Spinal cord (tissue), 10 donors: ENCODE data around the gene ANKRD33B. TPM values are rescaled to one million over a fixed set of nuclear protein-coding genes. Genes with fewer than 3 reads are reported as not detected.

ENCODE experiments used
- DNase-seq, 6 donors: peaks; one replicate each; pipeline versions ENCODE4 v3.0.0 to v3.0.0-alpha.2; 2013 to 2015; ENCODE audit warnings: low spot score in 6 of 6, low read depth in 4 of 6
- H3K27ac ChIP-seq: one replicate; pipeline ENCODE4 v1.5.1; 2013; ENCODE audit warnings: low read depth, low read length, control low read depth
- H3K27me3 ChIP-seq: one replicate; pipeline ENCODE4 v1.6.1; 2013; ENCODE audit warnings: low read length; ENCODE audit not compliant: control insufficient read depth, insufficient read depth
- H3K36me3 ChIP-seq: one replicate; pipeline ENCODE4 v1.6.1; 2013; ENCODE audit warnings: low read length; ENCODE audit not compliant: control insufficient read depth, insufficient read depth
- H3K4me1 ChIP-seq: one replicate; pipeline ENCODE4 v1.6.1; 2013; ENCODE audit warnings: low read length; ENCODE audit not compliant: control insufficient read depth, insufficient read depth
- H3K4me3 ChIP-seq: one replicate; pipeline ENCODE4 v1.5.1; 2013; ENCODE audit warnings: low read depth, low read length, control low read depth
- H3K9me3 ChIP-seq: one replicate; pipeline ENCODE4 v1.6.1; 2013; ENCODE audit warnings: low read length; ENCODE audit not compliant: control insufficient read depth, insufficient read depth
- whole genome bisulfite sequencing: methylation state at CpG from one replicate; pipeline ENCODE4 v1.1.5; 2013; ENCODE audit warnings: missing lambda C conversion rate; ENCODE audit not compliant: insufficient coverage; 5-methylcytosine and 5-hydroxymethylcytosine counted together
- polyA plus RNA-seq, 2 donors: library from polyadenylated mRNA; unstranded; fragments of 120-200 nt; gene quantifications; one replicate each; pipeline ENCODE4 v1.2.1, GENCODE V29; 2013; ENCODE audit not compliant: insufficient read length in 2 of 2
- total RNA-seq, 2 donors: library from RNA; depleted of rRNA in 1 of 2; stranded (reverse); fragments of 120-200 nt in 1 of 2; fragments of >200 nt in 1 of 2; gene quantifications; one replicate each; pipeline versions ENCODE4 v1.2.3 to v1.2.4, GENCODE V29; 2013 to 2014
- donor health status: healthy.

ANKRD33B gene
- total and polyA plus RNA-seq, 4 donors = 0.93 to 8.1 (median 3.0) TPM

- Histone ChIP-seq H3K27ac (no peak overlapping the region), H3K4me1 (no peaks in the 10 kb centered on the region), H3K27me3 (no peaks in the 10 kb centered on the region), H3K9me3 (no peaks in the 10 kb centered on the region), H3K4me3 (no peak overlapping the region), H3K36me3 (no peaks in the 10 kb centered on the region)
- DNase-seq = no peak
- 75% methylated on average over 16 of the region's 18 CpGs for WGBS
These were observed 13.8 kb downstream of the ANKRD33B start for GRCh38 chr5:10577371-10578292.

DNA sequence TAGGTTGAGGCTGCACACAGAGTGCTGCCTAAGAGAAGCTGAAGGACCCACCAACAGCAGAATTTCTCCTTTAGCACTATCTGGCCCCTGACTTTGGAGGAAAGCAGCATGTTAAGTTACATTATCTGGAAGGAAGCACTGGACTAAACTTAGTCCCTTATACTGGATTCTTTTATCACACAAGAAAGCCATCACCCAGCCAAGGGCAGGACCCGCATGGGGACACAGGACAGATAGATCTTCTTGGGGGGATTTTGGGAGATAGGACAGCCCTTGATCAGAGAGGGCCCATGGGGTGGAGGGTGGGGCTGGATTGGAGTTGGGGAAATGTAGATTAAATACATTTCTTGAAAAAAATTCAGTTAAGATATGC lies 14.4 kb downstream of the ANKRD33B start:
- H3K27ac ChIP-seq = no peak overlapping the region
- no peaks in the 10 kb centered on the region for H3K4me1 ChIP-seq
- DNase-seq = no peak
- no peaks in the 10 kb centered on the region for H3K36me3 ChIP-seq
- no peaks in the 10 kb centered on the region for H3K27me3 ChIP-seq
- WGBS = no CpG with 5 or more reads among the region's 1 CpG
- no peak overlapping the region for H3K4me3 ChIP-seq
- no peaks in the 10 kb centered on the region for H3K9me3 ChIP-seq

DNA sequence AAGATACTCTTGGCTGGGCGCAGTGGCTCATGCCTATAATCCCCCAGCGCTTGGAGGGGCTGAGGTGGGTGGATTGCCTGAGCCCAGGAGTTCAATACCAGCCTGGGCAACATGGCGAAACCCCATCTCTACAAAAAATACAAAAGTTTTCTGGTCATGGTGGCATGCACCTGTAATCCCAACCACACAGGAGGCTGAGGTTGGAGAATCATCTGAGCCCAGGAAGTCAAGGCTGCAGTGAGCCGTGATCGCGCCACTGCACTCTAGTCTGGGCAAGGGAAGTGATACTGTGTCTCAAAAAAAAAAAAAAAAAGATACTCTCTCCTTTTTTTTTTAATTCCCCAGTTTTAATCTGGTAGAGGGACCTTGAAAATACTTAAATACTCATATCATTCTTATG lies 15.0 kb downstream of the ANKRD33B start:
- Histone ChIP-seq H3K27me3 (no peaks in the 10 kb centered on the region), H3K4me1 (no peaks in the 10 kb centered on the region), H3K27ac (no peak overlapping the region), H3K4me3 (no peak overlapping the region), H3K9me3 (no peaks in the 10 kb centered on the region), H3K36me3 (no peaks in the 10 kb centered on the region)
- no peak for DNase-seq
- WGBS = no CpG with 5 or more reads among the region's 6 CpGs

- WGBS = 95% methylated on average over 3 of the region's 8 CpGs
These were observed 16.0 kb downstream of the ANKRD33B start for GRCh38 chr5:10579536-10580521.

DNA sequence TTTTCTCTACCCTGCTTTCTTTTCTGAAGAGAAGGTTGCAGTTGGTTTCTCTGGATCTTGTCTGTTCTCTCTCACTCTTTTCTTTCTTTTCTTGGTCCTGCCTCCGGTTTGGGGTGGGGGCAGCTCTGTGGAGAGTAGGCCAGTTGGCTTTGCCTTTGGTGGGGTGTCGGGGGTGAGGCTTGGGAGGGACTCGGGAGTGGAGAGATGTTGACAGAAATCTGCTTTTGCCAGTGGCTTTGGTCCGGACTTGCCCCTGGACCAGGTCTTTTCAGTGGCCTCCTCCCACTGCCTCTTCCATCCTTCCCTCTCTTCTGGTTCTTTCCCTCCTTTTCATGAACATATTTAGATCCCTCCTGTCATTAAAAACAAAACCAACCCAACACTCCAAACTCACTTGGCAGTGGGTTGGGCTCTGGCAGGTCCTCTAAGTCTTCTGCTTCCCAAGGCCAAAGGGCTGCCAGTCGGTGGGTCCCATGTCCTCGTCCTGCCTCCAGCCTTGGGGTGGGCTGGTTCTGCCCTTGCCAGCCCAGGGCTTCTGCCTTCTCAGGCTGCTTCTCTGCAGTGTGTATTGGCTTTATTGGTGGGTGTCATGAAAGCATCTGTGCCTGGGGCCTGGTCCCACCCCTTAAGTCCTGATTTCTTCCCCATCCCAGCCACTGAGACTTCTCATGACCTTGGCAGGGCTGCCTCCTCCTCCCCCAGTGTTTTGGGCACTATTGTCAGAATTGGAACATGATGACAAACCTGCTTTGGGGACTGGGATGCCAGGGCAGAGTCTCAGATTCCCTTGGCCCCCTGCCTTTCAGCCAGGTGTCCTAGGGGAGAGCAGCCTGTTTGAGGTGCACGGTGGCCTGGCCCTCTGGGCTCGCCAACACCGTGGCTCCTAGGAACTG lies 16.9 kb downstream of the ANKRD33B start:
- Histone ChIP-seq H3K4me3 (no peak overlapping the region), H3K4me1 (no peaks in the 10 kb centered on the region), H3K27me3 (no peaks in the 10 kb centered on the region), H3K27ac (no peak overlapping the region), H3K36me3 (no peaks in the 10 kb centered on the region), H3K9me3 (no peaks in the 10 kb centered on the region)
- 94% methylated on average over 6 of the region's 9 CpGs for WGBS
- DNase-seq = no peak

More at GRCh38 chr5:10579536-10580521, 16.0 kb downstream of the ANKRD33B start:
- Histone ChIP-seq H3K27me3 (no peaks in the 10 kb centered on the region), H3K4me1 (no peaks in the 10 kb centered on the region), H3K4me3 (no peak overlapping the region), H3K36me3 (no peaks in the 10 kb centered on the region), H3K9me3 (no peaks in the 10 kb centered on the region), H3K27ac (no peak overlapping the region)
- no peak for DNase-seq

- no peaks in the 10 kb centered on the region for H3K4me1 ChIP-seq
- H3K27ac ChIP-seq = no peak overlapping the region
- H3K36me3 ChIP-seq = no peaks in the 10 kb centered on the region
- no peaks in the 10 kb centered on the region for H3K9me3 ChIP-seq
- H3K27me3 ChIP-seq = no peaks in the 10 kb centered on the region
- H3K4me3 ChIP-seq = no peak overlapping the region
- no peak for DNase-seq
- WGBS = 100% methylated on average over 2 of the region's 2 CpGs
These were observed 17.5 kb downstream of the ANKRD33B start for GRCh38 chr5:10581424-10581748.

DNA sequence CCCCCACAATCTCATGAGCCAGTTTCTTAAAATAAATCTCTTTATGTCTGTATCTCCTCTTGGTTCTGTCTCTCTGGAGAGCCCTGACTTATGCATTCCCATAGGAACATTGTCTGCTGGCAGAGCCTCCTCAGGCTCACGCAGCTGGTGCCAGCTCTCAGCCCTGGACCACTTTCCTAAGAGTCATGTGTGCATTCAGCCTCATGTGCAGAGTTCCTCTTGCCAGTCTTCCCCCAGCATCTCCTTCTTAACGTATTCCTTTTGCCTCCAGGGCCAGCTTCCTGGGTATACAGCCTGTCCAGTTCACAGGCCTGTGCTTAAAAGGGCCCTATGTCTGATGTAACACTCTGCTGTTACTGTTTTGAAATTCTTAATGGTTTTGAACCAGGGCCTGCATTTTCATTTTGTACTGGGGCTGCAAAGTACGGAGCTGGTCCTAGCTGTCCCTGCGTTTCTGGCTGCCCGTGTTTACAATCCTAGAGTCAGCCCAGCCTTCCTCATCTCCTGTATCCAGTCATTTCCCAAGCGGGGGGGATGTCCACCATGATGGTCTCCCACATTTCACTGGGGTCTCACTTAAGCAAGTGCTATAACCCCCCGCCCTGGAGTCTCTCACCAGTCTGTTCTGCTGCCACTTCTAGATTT lies 18.1 kb downstream of the ANKRD33B start:
- 82% methylated on average over 5 of the region's 7 CpGs for WGBS
- no peaks in the 10 kb centered on the region for H3K27me3 ChIP-seq

DNA sequence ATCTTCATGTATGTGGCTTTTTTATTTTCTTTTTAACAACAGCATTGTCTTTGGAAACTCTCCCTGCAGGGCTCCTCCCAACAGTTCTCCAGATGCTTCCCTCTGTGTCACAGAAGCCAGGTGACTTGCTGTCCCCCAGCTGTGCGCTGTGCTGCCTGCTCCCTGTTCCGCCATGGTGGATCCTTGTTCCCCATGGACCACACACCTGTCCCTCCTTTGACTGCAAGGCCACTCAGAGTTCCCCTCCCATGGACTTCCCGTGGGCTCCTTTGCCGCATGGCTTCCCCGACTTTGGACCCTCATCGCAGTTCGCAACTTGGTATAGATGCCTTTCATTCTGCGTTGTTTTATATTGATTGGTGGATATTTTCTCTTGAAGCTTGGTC lies 18.6 kb downstream of the ANKRD33B start:
- no peak for DNase-seq
- Histone ChIP-seq H3K36me3 (no peaks in the 10 kb centered on the region), H3K4me1 (no peaks in the 10 kb centered on the region), H3K27me3 (no peaks in the 10 kb centered on the region), H3K9me3 (no peaks in the 10 kb centered on the region), H3K27ac (no peak overlapping the region), H3K4me3 (no peak overlapping the region)
- 92% methylated on average over 5 of the region's 8 CpGs for WGBS

More for the DNA sequence above, 18.1 kb downstream of the ANKRD33B start:
- Histone ChIP-seq H3K36me3 (no peaks in the 10 kb centered on the region), H3K27ac (no peak overlapping the region), H3K4me1 (no peaks in the 10 kb centered on the region), H3K9me3 (no peaks in the 10 kb centered on the region), H3K4me3 (no peak overlapping the region)
- DNase-seq = peak in 2 of 6 donors; percentile 21 to 89
